HG03196 (cell line): Measurements from ENCODE around the gene CYP26A1.

Experiments
- ATAC-seq: cut with Tn5 transposase; IDR thresholded peaks from one replicate; pipeline ENCODE4 v1.9.1; 2021; ENCODE audit not compliant: unreplicated experiment

The CYP26A1 gene

DNA sequence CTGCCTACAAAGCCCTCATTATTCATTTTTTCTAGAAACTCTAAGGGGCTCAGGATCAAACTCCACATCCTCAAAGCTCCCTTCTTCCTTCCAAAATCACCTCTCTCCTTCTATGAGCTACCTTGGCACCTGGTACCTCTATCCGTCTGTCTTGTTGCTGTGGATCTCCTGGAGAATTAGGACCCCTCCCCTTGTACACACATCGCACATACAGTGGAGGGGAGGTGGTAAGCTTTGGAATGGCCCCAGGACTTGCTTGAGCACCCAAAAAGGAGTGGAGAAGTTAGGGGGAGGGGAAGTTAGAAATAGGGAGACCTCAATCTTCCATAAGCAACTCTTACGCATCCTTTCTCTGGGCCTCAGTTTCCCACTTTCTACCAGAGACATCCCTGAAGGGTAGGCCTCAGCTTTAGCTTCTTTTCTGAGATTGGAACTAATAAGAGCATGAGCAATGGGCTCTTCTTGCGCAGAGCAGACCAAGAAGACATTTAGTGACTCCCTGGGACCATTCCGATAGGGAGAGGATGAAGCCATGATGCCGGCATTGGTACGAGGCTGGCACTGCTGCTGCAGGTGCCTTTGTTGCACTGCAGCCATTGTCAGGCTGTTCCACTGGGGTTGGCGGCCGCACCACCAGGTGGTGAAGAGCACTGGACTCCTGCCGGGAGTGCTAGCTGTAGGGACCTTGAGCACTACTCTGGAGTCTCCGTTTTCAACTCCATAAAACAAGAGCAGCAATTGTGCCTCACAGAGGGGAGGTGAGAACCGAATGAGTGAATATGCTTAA is 8.6 kb upstream of the CYP26A1 start:
- no peak for ATAC-seq

- no peak for ATAC-seq
Measured at GRCh38 chr10:93065675-93066543, 7.8 kb upstream of the CYP26A1 start.

DNA sequence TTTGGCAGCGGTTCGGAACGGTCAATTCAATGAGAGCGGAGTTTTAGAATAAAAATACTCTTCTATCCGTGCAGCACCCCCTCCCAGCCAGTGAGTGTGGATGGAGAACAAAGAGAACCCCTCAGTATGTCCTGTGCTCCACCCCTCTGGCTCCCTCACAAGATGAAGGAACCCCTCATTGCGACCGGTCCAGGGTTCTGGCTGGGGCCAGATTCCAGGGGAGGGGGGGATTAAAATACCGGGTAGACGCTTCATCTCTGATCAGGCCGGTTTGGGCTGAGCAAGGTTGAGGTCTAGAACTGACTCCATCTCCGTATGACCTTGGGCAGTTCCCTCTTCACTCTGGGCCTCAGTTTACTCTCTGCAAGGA is 7.2 kb upstream of the CYP26A1 start:
- ATAC-seq = no peak

GRCh38 chr10:93067443-93068365 is 6.0 kb upstream of the CYP26A1 start:
- no peak for ATAC-seq

- no peak for ATAC-seq
Measured at GRCh38 chr10:93068411-93069244, 5.1 kb upstream of the CYP26A1 start.

GRCh38 chr10:93069245-93069561 is 4.5 kb upstream of the CYP26A1 start:
- no peak for ATAC-seq

DNA sequence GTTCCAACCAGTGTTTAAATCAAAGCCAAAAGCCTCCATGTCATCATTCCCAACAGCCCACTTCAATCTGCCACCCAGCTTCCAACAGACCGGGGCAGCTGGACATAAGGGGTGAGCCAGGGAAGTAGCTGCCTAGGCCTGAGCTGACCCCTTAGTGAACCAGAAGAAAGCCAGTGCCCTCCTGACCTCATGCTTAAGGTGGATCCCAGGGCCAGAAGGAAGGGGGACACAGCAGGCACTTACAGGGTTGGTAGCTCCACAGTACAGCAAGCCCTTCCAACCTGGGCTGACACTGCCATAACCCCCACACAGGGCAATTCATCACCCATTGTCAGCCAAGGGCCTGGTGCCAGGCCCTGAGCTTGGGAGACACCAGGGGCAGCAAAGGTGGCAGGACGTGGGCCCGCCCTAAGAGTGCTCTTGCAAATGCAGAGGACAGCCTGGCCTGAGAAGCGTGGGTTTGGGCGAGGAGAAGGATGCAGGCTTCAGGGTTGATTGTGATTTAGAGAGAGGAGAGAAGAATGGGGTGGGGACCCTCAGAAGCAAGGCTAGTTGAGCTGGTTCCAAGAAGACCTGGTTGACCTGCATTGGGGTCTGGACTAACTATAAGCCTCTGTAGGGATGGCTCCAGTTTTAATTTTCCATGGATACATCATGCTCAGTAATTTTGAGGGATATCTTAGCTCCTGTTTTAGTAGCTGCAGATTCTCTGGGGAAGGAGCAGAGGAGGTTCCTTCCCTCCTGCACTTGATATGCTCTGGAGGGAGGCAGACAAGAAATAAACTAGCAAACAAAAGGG is 3.1 kb upstream of the CYP26A1 start:
- ATAC-seq = no peak

GRCh38 chr10:93071177-93071472 is 2.6 kb upstream of the CYP26A1 start:
- no peak for ATAC-seq

GRCh38 chr10:93071674-93072224 is 1.9 kb upstream of the CYP26A1 start:
- ATAC-seq = no peak

GRCh38 chr10:93072225-93072712 is 1.4 kb upstream of the CYP26A1 start:
- ATAC-seq = no peak

DNA sequence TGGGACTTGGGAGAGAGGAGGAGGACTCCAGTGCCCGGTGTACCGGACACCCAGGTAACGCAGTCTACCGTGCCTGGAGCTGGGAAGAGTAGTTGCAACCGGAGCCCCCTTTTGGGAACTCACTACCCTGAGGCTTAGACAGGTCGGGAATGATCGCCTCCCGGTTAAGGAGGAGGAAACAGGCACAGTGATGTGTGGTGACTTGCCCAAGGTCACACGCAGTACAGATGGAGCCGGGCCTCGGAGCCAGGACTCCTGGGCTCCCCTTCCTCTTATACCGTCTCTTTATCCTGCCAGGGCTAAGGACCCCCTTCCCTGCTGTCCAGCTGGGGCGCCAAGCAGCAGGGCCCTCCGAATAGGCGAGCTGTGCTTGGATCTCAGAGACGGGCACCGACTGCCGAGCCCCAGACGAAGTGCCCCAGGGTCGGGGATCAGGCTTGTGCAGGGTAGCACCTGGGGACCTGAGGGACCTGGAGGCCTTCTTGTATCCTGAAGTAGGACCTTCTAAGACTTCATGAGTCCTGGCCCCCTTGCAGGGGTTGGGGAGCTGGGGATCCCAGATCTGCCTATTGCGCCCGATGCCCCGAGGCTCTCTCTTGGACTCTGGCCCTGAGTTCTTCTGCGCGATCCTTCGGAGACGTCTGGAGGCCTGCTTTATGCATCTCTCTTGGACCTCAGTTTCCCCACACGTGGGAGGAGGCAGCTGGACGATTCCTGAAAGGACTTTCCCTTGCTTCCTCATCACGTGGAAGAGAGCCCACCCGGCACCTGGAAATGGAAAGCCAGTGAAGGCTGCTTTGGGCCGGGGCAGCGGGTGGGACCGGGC is 767 bp upstream of the CYP26A1 start:
- no peak for ATAC-seq

DNA sequence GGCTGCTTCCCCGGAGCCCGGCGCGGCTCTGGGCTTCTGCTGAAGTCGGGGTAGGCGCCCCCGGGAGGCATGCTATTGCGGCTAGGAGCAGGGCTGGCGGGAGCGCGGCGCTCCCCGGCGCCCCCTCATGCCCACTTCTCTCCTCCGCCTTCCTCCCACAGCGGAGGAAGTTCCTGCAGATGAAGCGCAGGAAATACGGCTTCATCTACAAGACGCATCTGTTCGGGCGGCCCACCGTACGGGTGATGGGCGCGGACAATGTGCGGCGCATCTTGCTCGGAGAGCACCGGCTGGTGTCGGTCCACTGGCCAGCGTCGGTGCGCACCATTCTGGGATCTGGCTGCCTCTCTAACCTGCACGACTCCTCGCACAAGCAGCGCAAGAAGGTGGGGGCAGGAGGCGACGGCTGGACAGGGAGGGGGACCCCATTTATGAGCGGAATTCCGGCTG is 479 bp downstream of the CYP26A1 start:
- ATAC-seq = no peak

DNA sequence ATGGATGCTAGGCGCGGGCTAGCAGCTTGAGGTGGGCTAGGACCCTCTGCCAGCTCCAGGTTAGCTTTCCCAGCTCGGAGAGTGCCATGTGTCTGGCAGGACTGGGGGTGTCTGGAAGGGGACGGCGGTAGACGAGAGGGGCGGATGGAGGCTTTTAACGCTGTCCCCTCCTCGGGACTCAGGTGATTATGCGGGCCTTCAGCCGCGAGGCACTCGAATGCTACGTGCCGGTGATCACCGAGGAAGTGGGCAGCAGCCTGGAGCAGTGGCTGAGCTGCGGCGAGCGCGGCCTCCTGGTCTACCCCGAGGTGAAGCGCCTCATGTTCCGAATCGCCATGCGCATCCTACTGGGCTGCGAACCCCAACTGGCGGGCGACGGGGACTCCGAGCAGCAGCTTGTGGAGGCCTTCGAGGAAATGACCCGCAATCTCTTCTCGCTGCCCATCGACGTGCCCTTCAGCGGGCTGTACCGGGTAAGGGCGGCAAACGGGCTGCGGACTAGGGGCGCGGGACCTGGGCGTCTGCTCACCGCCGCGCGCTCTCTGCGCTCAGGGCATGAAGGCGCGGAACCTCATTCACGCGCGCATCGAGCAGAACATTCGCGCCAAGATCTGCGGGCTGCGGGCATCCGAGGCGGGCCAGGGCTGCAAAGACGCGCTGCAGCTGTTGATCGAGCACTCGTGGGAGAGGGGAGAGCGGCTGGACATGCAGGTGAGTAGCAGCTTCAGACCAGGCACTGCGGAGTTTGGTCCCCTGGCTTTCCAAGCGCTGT is 1.1 kb downstream of the CYP26A1 start:
- ATAC-seq = no peak

DNA sequence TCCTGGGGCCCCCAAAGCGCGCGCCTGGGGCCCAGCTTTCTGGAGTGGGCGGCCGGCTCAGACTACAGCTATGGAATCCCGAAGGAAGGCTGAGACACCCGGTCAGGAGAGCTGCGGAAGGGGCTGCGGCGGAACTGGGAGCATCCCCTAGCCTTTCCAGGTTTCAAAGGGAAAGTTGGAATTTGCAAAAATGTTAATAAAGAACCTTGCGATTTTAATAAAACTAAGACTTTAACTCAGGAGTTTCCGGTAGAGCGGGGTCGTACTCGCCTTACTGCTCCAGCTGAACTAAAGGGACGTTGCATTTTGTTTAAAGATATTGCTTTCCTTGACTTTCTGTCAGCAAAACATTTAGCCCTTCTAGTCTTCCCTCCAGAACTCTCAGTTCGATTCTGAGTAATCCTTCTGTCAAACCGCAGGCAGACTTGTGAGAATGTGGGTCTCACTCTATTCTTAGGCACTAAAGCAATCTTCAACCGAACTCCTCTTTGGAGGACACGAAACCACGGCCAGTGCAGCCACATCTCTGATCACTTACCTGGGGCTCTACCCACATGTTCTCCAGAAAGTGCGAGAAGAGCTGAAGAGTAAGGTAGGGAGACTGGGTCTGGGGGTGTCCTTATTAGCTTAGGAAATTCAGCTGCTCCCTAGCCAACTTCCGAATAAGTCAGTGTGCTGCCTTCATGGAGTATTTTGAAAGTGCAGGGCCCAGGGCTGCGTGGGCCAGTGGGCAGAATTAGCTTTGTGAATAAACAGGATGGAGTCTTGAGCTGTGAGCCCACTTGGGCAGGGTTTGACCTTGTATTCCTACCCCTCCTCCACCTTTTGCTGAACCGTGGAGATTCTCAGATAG is 1.9 kb downstream of the CYP26A1 start:
- no peak for ATAC-seq

DNA sequence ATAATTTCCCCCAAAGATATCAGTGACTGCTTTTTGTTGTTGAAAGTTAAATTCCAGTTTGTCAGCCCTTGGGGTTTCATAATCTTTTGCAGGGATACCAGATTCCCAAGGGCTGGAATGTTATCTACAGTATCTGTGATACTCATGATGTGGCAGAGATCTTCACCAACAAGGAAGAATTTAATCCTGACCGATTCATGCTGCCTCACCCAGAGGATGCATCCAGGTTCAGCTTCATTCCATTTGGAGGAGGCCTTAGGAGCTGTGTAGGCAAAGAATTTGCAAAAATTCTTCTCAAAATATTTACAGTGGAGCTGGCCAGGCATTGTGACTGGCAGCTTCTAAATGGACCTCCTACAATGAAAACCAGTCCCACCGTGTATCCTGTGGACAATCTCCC is 3.2 kb downstream of the CYP26A1 start:
- no peak for ATAC-seq

GRCh38 chr10:93077860-93078337 is 4.2 kb downstream of the CYP26A1 start:
- ATAC-seq = no peak
